Measurements from ENCODE around the gene PPIH. TPM values are rescaled to one million over a fixed set of nuclear protein-coding genes. Genes with fewer than 3 reads are reported as not detected.

PPIH gene
- total RNA-seq, 1 donor from 2014 or later, result 28.9 TPM

Other genes starting within 250 kb of the PPIH start
- gene ZMYND12, start 202.4 kb upstream of the PPIH start, total RNA-seq, result 0.72 TPM
- gene PPCS, start 201.9 kb upstream of the PPIH start, total RNA-seq, result 25.5 TPM
- gene CCDC30, start 195.1 kb upstream of the PPIH start, total RNA-seq, result 5.1 TPM
- 557 TPM for gene YBX1, start 24.0 kb downstream of the PPIH start, total RNA-seq
- gene CLDN19, start 81.8 kb downstream of the PPIH start, total RNA-seq, result 2.8 TPM
- gene P3H1, start 108.6 kb downstream of the PPIH start, total RNA-seq, result 54.8 TPM
- gene C1orf50, start 108.8 kb downstream of the PPIH start, total RNA-seq, result 5.9 TPM
- not detected for gene TMEM269, start 126.6 kb downstream of the PPIH start, total RNA-seq
- gene ERMAP, start 158.7 kb downstream of the PPIH start, total RNA-seq, result 14.1 TPM
- 23.3 TPM for gene SVBP, start 159.0 kb downstream of the PPIH start, total RNA-seq
- 12.8 TPM for gene ZNF691, start 188.2 kb downstream of the PPIH start, total RNA-seq

Data from tongue (tissue), 1 donor.